Esophagus muscularis mucosa (tissue), 4 donors: ENCODE data around the gene FAM43B. TPM values are rescaled to one million over a fixed set of nuclear protein-coding genes. Genes with fewer than 3 reads are reported as not detected.
"Not testable (repeated sequence)": the region's sequence is repeated elsewhere in the genome, so short reads cannot be mapped to it uniquely, and the experiment has no call there.

Experiments used
- DNase-seq: peaks from one replicate; pipeline ENCODE4 v3.0.0-alpha.2; 2017; ENCODE audit errors: extremely low spot score
- H3K27ac ChIP-seq, 4 donors: fragments of 200-600 bp; sonication (generic); replicated peaks in 1 of 4; 1 replicate in 3 of 4; 2 replicates in 1 of 4; pipeline ENCODE4 v1.5.1; 2016 to 2019; ENCODE audit warnings: mild to moderate bottlenecking in 1 of 4
- H3K27me3 ChIP-seq, 4 donors: fragments of 200-600 bp; sonication (generic); one replicate each; pipeline versions ENCODE4 v1.5.1 to v1.6.0; 2016 to 2019
- H3K36me3 ChIP-seq, 4 donors: fragments of 200-600 bp; sonication (generic); one replicate each; pipeline ENCODE4 v1.5.1; 2016 to 2019
- H3K4me1 ChIP-seq, 4 donors: fragments of 200-600 bp; sonication (generic); one replicate each; pipeline ENCODE4 v1.5.1; 2016 to 2019
- H3K4me3 ChIP-seq, 4 donors: fragments of 200-600 bp; sonication (generic); 1 replicate in 2 of 4; 2 replicates in 2 of 4; pipeline ENCODE4 v1.5.1; 2016 to 2019; ENCODE audit warnings: mild to moderate bottlenecking in 4 of 4, moderate library complexity in 1 of 4
- H3K9me3 ChIP-seq, 4 donors: fragments of 200-600 bp; sonication (generic); 1 replicate in 3 of 4; 2 replicates in 1 of 4; pipeline ENCODE4 v1.5.1; 2016 to 2019
- EP300 ChIP-seq: sonication (generic); formaldehyde crosslinking; IDR thresholded peaks from one replicate; pipeline ENCODE4 v1.6.1; 2017; ENCODE audit warnings: antibody characterized with exemption
- POLR2A ChIP-seq: fragments of 450-650 bp; IDR thresholded peaks from one replicate; pipeline ENCODE4 v1.6.1; 2017; ENCODE audit warnings: antibody characterized with exemption, moderate library complexity, mild to moderate bottlenecking, low read depth
- POLR2AphosphoS5 ChIP-seq, 2 donors: sonication (generic); formaldehyde crosslinking; IDR thresholded peaks; one replicate each; pipeline ENCODE4 v1.6.1; 2017; ENCODE audit warnings: antibody characterized with exemption in 2 of 2
- WGBS: methylation state at CpG from one replicate; pipeline ENCODE4 v1.1.5; 2018; 5-methylcytosine and 5-hydroxymethylcytosine counted together
- intact Hi-C: fragments of 100-400 bp; cut with DNase I; formaldehyde crosslinking; loops from one replicate; pipeline ENCODE4 v1.15.1; 2023
- total RNA-seq, 4 donors: library from RNA; depleted of rRNA; stranded (reverse); fragments of >200 nt; gene quantifications; one replicate each; pipeline versions ENCODE4 v1.1.0 to v1.2.1, GENCODE V29; 2016
- TF ChIP-seq, protein P1 (sequence below), 3 experiments: fragments of 200-600 bp in 2 of 3; fragments of 450-650 bp in 1 of 3; sonication (generic) in 2 of 3; IDR thresholded peaks; one replicate each; pipeline ENCODE4 v1.5.1; 2017 to 2019; ENCODE audit warnings: antibody characterized with exemption in 3 of 3, mild to moderate bottlenecking in 2 of 3, moderate library complexity in 1 of 3

The FAM43B gene
- total RNA-seq, 4 donors from 2014 or later = 2.2 to 4.2 (median 3.6) TPM; not detected in 1

DNA sequence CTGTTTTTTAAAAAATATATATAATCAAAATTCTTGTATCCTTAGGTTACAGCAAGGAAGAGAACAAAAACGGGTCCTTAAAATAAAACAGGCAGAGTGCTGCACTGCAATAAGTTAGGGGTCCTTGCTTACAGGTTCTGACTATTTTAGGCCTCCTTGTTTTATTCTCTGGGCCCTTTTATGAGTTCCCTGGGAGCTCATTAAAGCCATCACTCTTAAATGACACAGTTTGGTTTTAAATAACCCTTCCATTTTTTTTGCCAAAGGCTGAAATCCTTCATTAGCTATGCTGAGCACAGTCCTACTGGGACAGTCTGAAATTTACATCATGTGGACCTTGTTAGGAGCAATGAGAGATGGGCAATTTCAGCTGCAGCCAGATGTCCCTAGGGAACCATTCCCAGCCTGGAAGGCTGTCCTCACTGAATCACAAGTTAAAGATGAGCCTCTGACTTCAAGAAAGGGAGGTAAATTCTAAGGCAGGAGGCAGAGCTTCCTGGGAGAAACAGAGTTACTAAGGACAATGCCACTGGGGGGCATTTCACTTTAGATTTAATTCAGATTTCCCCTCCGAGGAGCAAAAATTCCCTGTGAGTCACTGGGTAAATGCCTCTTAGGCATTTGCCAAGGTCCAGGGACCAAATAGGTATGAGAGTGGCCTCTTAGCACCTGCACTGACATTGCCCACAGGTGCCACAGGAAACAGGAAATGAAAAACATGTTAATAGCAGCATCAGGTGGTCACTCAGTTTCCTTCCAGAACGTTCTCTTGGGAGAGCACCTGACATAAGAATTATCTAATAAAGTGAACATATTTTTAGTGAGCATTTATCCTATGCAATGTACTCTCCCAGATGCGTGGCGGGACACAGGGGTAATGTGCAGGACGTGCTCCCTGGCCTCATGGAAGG is 40.6 kb upstream of the FAM43B start:
- WGBS = 65% methylated on average over 6 of the region's 6 CpGs
- Histone ChIP-seq H3K36me3 (no peaks in the 10 kb centered on the region), H3K27ac (no peak overlapping the region), H3K27me3 (peaks cover 0 to 37% (median 2%) of the 10 kb centered on the region in 4 donors), H3K9me3 (no peaks in the 10 kb centered on the region), H3K4me1 (peaks cover 10 to 12% (median 11%) of the 10 kb centered on the region in 4 donors), H3K4me3 (no peak overlapping the region)
- TF ChIP-seq POLR2A = no peak
- no peak for TF ChIP-seq POLR2AphosphoS5 (IDR thresholded peaks at IDR 0.05)
- TF ChIP-seq EP300 = no peak
- TF ChIP-seq, protein P1, sequence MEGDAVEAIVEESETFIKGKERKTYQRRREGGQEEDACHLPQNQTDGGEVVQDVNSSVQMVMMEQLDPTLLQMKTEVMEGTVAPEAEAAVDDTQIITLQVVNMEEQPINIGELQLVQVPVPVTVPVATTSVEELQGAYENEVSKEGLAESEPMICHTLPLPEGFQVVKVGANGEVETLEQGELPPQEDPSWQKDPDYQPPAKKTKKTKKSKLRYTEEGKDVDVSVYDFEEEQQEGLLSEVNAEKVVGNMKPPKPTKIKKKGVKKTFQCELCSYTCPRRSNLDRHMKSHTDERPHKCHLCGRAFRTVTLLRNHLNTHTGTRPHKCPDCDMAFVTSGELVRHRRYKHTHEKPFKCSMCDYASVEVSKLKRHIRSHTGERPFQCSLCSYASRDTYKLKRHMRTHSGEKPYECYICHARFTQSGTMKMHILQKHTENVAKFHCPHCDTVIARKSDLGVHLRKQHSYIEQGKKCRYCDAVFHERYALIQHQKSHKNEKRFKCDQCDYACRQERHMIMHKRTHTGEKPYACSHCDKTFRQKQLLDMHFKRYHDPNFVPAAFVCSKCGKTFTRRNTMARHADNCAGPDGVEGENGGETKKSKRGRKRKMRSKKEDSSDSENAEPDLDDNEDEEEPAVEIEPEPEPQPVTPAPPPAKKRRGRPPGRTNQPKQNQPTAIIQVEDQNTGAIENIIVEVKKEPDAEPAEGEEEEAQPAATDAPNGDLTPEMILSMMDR (IDR thresholded peaks at IDR 0.05) = no peak
- DNase-seq = no peak
- intact Hi-C loops = no loop called here

DNA sequence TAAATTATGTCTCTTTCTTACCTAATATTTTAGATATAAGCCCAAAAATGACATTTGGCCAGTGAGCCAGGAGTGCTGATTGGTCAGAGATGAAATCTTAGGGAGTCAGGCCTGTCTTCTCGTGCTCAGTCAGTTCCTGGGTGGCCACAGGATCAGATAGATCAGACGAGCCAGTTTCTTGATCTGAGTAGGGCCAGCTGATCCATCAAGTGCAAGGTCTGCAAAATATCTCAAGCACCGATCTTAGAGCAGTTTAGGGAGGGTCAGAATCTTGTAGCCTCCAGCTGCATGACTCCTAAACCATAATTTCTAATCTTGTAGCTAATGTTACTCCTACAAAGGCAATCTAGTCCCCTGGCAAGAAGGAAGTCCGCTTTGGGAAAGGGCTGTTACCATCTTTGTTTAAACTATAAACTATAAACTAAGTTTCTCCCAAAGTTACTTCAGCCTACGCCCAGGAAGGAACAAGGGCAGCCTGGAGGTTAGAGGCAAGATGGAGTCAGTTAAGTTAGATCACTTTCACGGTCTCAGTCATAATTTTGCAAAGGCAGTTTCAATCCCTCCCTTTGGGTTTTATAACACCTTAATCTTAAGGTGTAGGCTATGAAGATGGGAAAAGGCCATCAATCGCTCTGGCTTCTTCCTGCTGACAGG is 32.6 kb upstream of the FAM43B start:
- peaks cover 0 to 27% (median 0%) of the 10 kb centered on the region in 4 donors for H3K27me3 ChIP-seq
- H3K4me1 ChIP-seq, H3K36me3 ChIP-seq, DNase-seq, H3K4me3 ChIP-seq, H3K9me3 ChIP-seq, H3K27ac ChIP-seq, intact Hi-C loops: not testable (repeated sequence)
- 51% methylated on average over 7 of the region's 7 CpGs for WGBS

DNA sequence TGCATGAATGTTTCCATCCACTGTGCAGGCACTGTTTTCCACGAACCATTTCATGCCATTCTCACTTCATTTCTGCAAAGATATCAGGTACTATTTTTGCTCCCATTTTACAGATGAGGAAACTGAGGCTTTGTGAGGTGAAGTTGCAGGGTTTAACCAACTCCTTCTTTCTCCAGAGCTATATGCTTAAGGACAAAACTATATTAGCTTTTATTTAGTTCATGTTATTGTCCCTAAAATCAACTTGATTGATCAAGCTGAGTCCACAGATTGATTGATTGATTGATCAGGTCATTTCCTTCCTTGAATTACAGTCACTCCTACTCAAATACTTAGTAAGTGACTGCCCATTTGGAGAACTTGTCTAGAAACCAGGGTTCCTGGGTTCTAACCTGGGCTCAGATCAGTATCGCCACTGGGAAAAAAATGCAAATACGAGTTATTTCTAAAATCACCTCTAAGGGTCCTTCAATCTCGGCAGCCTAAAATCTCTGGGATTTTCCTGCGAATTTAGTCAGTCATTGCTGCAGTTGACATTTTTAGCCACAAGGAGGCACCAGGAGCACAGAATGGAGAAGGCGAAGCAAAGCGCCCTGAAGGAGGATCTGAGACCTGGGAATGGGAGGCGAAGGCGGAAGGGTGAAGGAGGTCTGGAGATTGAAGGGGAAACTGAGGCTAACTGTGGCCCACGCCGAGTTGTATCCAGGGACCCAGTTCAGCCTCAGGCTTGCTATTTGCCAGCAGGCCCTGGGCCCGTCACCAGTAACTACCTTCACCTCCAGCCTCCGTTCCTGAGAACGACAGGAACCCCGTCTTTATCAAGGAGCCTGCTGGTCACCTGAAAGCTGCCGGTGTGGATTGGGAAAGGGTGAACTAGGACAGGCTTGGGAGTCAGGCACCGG is 30.2 kb upstream of the FAM43B start:
- Histone ChIP-seq H3K4me1 (peaks cover 0 to 7% (median 6%) of the 10 kb centered on the region in 4 donors), H3K27me3 (peaks cover 0 to 11% (median 0%) of the 10 kb centered on the region in 4 donors), H3K4me3 (peak overlapping the region in 1 of 4 donors; percentile 45), H3K9me3 (no peaks in the 10 kb centered on the region), H3K27ac (no peak overlapping the region), H3K36me3 (no peaks in the 10 kb centered on the region)
- no peak for DNase-seq
- TF ChIP-seq POLR2AphosphoS5 (IDR thresholded peaks at IDR 0.05) (peak in 1 of 2 donors; percentile 37), POLR2A (no peak)
- TF ChIP-seq, protein P1 (IDR thresholded peaks at IDR 0.05) = peak; percentile 84 to 96 (median 93)
- intact Hi-C loops = loop anchor here (1.0 kb wide), 1 partner anchor 111 kb away; the partner anchor contains the start of gene PINK1
- 25% methylated on average over 17 of the region's 17 CpGs for WGBS

DNA sequence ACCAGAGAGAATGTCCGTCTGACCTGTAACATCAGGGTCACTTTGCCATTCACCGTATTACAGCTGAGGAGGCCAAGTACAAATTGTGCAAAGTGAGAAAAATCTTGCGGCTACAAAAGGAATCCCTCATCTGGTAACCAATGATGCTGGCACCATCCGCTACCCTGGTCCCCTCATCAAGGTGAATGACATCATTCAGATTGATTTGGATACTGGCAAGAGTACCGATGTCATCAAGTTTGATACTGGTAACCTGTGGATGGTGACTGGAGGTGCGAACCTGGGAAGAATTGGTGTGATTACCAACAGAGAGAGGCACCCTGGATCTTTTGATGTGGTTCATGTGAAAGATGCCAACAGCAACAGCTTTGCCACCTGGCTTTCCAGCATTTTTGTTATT is 26.1 kb upstream of the FAM43B start:
- no peaks in the 10 kb centered on the region for H3K9me3 ChIP-seq
- H3K36me3 ChIP-seq = no peaks in the 10 kb centered on the region
- peaks cover 0 to 37% (median 0%) of the 10 kb centered on the region in 4 donors for H3K27me3 ChIP-seq
- intact Hi-C loops = no loop called here
- H3K4me3 ChIP-seq = no peak overlapping the region
- 90% methylated on average over 6 of the region's 6 CpGs for WGBS
- no peak for DNase-seq
- H3K4me1 ChIP-seq = peaks cover 0 to 7% (median 6%) of the 10 kb centered on the region in 4 donors
- no peak overlapping the region for H3K27ac ChIP-seq
- TF ChIP-seq, protein P1 (IDR thresholded peaks at IDR 0.05) = no peak
- no peak for TF ChIP-seq EP300
- no peak for TF ChIP-seq POLR2A
- no peak for TF ChIP-seq POLR2AphosphoS5 (IDR thresholded peaks at IDR 0.05)
